MM.1S (cell line): ENCODE data around the gene MAL.

Source experiments
- CTCF ChIP-seq: fragments of 300-600 bp; sonication (generic); IDR thresholded peaks from 2 replicates; pipeline ENCODE4 v1.5.1; 2016; ENCODE audit warnings: antibody characterized with exemption, low read length, mixed read lengths
- EZH2phosphoT487 ChIP-seq: fragments of 300-600 bp; sonication (generic); IDR thresholded peaks from 2 replicates; pipeline ENCODE4 v1.6.1; 2018; ENCODE audit warnings: antibody characterized with exemption, low read length

GRCh38 chr2:95042472-95043271, 17.2 kb downstream of the MAL start:
- TF ChIP-seq CTCF = no peak
- no peak for TF ChIP-seq EZH2phosphoT487
